Peyer's patch (tissue), 4 donors: ENCODE data around the gene DZANK1.
"Not testable (repeated sequence)": the region's sequence is repeated elsewhere in the genome, so short reads cannot be mapped to it uniquely, and the experiment has no call there.

Experiments used
- POLR2A ChIP-seq, 2 donors: fragments of 450-650 bp; IDR thresholded peaks; one replicate each; pipeline ENCODE4 v1.5.1; 2017; ENCODE audit warnings: antibody characterized with exemption in 2 of 2, mild to moderate bottlenecking in 2 of 2, moderate library complexity in 2 of 2
- TF ChIP-seq, protein P1 (sequence below), 6 experiments: fragments of 450-650 bp in 4 of 6; fragments of 200-600 bp in 2 of 6; sonication (generic) in 1 of 6; IDR thresholded peaks; one replicate each; pipeline ENCODE4 v1.5.1; 2017 to 2019; ENCODE audit warnings: antibody characterized with exemption in 6 of 6, mild to moderate bottlenecking in 3 of 6, moderate library complexity in 1 of 6

DNA sequence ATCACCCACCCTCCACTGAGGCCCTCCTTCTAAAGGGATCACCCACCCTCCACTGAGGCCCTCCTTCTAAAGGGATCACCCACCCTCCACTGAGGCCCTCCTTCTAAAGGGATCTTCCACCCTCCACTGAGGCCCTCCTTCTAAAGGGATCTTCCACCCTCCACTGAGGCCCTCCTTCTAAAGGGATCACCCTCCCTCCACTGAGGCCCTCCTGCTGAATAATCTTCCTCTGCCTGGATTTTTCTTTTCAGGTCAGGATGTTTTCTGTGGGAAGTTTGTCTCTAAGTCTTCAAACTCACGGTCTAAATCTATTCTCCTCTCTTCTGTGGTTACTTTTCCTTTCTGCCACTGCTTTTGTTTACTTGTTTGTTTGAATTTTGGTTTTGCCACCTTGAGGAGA, 34.8 kb upstream of the DZANK1 start:
- TF ChIP-seq, protein P1, sequence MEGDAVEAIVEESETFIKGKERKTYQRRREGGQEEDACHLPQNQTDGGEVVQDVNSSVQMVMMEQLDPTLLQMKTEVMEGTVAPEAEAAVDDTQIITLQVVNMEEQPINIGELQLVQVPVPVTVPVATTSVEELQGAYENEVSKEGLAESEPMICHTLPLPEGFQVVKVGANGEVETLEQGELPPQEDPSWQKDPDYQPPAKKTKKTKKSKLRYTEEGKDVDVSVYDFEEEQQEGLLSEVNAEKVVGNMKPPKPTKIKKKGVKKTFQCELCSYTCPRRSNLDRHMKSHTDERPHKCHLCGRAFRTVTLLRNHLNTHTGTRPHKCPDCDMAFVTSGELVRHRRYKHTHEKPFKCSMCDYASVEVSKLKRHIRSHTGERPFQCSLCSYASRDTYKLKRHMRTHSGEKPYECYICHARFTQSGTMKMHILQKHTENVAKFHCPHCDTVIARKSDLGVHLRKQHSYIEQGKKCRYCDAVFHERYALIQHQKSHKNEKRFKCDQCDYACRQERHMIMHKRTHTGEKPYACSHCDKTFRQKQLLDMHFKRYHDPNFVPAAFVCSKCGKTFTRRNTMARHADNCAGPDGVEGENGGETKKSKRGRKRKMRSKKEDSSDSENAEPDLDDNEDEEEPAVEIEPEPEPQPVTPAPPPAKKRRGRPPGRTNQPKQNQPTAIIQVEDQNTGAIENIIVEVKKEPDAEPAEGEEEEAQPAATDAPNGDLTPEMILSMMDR (IDR thresholded peaks at IDR 0.05) = not testable (repeated sequence)
- not testable (repeated sequence) for TF ChIP-seq POLR2A (IDR thresholded peaks at IDR 0.05)
